HepG2 (cell line): ENCODE data around the gene TAL2. TPM values are rescaled to one million over a fixed set of nuclear protein-coding genes. Genes with fewer than 3 reads are reported as not detected.
A peak's percentile ranks its signal among the peaks of the same experiment; 100 is the strongest.

Experiments
- ATAC-seq: fragments of 200-7000 bp; cut with Tn5 transposase; 3 replicates; pipeline ENCODE4 v1.9.1; 2020; ENCODE audit warnings: mild to moderate bottlenecking, moderate library complexity
- BruUV-seq: library from RNA; stranded (reverse); fragments of 400-500 nt; replicated peaks from 2 replicates; lab custom pipeline; 2021; lab: Mats Ljungman, UMichigan
- CTCF ChIA-PET: fragments of 300-600 bp; formaldehyde crosslinking; extraction: SDS; loops from one replicate; lab custom pipeline; 2021; ENCODE audit warnings: low total read pairs, inconsistent platforms, low intra/inter-chr PET ratio; lab: Yijun Ruan, JAX
- POLR2A ChIA-PET: fragments of 350-600 bp; sonication (Branson Sonifier 250); formaldehyde crosslinking; loops from one replicate; lab custom pipeline; 2020; ENCODE audit warnings: antibody characterized with exemption, inconsistent platforms; lab: Yijun Ruan, JAX
- DNase-seq: peaks from one replicate; pipeline ENCODE4 v3.0.0-alpha.2; 2015; ENCODE audit warnings: low spot score
- FAIRE-seq: peaks from 3 replicates; lab custom pipeline; 2011; peaks lifted over from hg19 to GRCh38; lab: Jason Lieb, UNC
- H2AFZ ChIP-seq: one replicate; pipeline ENCODE4 v1.6.1; 2011; ENCODE audit warnings: low read length, inconsistent platforms
- H3K27ac ChIP-seq: fragments of 300-600 bp; 3 replicates; pipeline ENCODE4 v1.8.0; 2011; ENCODE audit warnings: mixed run types, mild to moderate bottlenecking, mixed read lengths, low read length, inconsistent platforms; ENCODE audit not compliant: insufficient read depth; ENCODE audit errors: extremely low read length
- H3K27me3 ChIP-seq, 2 experiments: fragments of 200-600 bp in 1 of 2; 2 replicates in 1 of 2; 3 replicates in 1 of 2; pipeline versions ENCODE4 v1.6.0 to v1.8.0; 2011; ENCODE audit warnings: low read length in 2 of 2, mild to moderate bottlenecking in 2 of 2, moderate library complexity in 2 of 2, inconsistent platforms in 1 of 2; ENCODE audit not compliant: insufficient read depth in 2 of 2, control insufficient read depth in 1 of 2
- H3K36me3 ChIP-seq, 2 experiments: fragments of 200-600 bp in 1 of 2; replicated peaks in 1 of 2; 2 replicates in 1 of 2; 3 replicates in 1 of 2; pipeline versions ENCODE4 v1.5.1 to v1.8.0; 2011; ENCODE audit warnings: low read length in 2 of 2, inconsistent platforms in 1 of 2; ENCODE audit not compliant: insufficient read depth in 2 of 2, control insufficient read depth in 1 of 2
- H3K4me1 ChIP-seq: 2 replicates; pipeline ENCODE4 v1.5.1; 2012; ENCODE audit warnings: low read length, inconsistent platforms; ENCODE audit not compliant: insufficient read depth
- H3K4me2 ChIP-seq: 2 replicates; pipeline ENCODE4 v1.6.0; 2011; ENCODE audit warnings: low read depth, low read length, inconsistent platforms
- H3K4me3 ChIP-seq, 3 experiments: fragments of 200-600 bp in 1 of 3; sonication (generic), shearing (Covaris generic) in 1 of 3; replicated peaks in 1 of 3; 2 replicates each; pipeline ENCODE4 v1.5.1; 2011 to 2016; ENCODE audit warnings: low read length in 3 of 3, inconsistent platforms in 2 of 3, low read depth in 2 of 3, mild to moderate bottlenecking in 2 of 3, control low read depth in 1 of 3, mixed read lengths in 1 of 3; ENCODE audit not compliant: insufficient read depth in 1 of 3
- H3K79me2 ChIP-seq: one replicate; pipeline ENCODE4 v1.6.1; 2011; ENCODE audit warnings: low read length, inconsistent platforms; ENCODE audit not compliant: insufficient read depth
- H3K9ac ChIP-seq: 2 replicates; pipeline ENCODE4 v1.6.0; 2011; ENCODE audit warnings: mild to moderate bottlenecking, low read depth, low read length, inconsistent platforms; ENCODE audit not compliant: insufficient read depth
- H3K9me3 ChIP-seq: 2 replicates; pipeline ENCODE4 v1.5.1; 2012; ENCODE audit warnings: mild to moderate bottlenecking, low read length
- H4K20me1 ChIP-seq: 2 replicates; pipeline ENCODE4 v1.6.0; 2011; ENCODE audit warnings: inconsistent platforms, mild to moderate bottlenecking, low read length, moderate library complexity; ENCODE audit not compliant: insufficient read depth
- CTCF ChIP-seq: sonication (generic); formaldehyde crosslinking; IDR thresholded peaks from 2 replicates; pipeline ENCODE4 v1.5.0; 2020; ENCODE audit warnings: mild to moderate bottlenecking, missing genetic modification reagents, moderate library complexity
- ELF1 ChIP-seq: sonication (generic); formaldehyde crosslinking; IDR thresholded peaks from 2 replicates; pipeline ENCODE4 v1.4.0; 2020; ENCODE audit warnings: missing genetic modification reagents
- IRX3 ChIP-seq: sonication (generic); formaldehyde crosslinking; IDR thresholded peaks from 2 replicates; pipeline ENCODE4 v1.8.1; 2023; ENCODE audit warnings: mild to moderate bottlenecking, low read depth, missing genetic modification reagents, borderline replicate concordance
- STAG1 ChIP-seq: sonication (generic); formaldehyde crosslinking; IDR thresholded peaks from 2 replicates; pipeline ENCODE4 v1.4.0; 2020; ENCODE audit warnings: missing genetic modification reagents
- ZBTB7B ChIP-seq: sonication (generic); formaldehyde crosslinking; IDR thresholded peaks from 2 replicates; pipeline ENCODE4 v1.4.0; 2020; ENCODE audit warnings: missing genetic modification reagents
- ZNF678 ChIP-seq: sonication (generic); formaldehyde crosslinking; IDR thresholded peaks from 2 replicates; pipeline ENCODE4 v1.4.0; 2020; ENCODE audit warnings: mild to moderate bottlenecking, missing genetic modification reagents
- WGBS: methylation state at CpG from one replicate; pipeline ENCODE4 v1.1.6; 2017; ENCODE audit warnings: low lambda C conversion rate; 5-methylcytosine and 5-hydroxymethylcytosine counted together
- in situ Hi-C: cut with HindIII; loops from 2 replicates; pipeline ENCODE4 v1.10.0; 2017; ENCODE audit warnings: low pct_unique_long_range_greater_than_20kb; ENCODE audit not compliant: extremely low pct_ligation_motif_present
- intact Hi-C: fragments of 100-400 bp; cut with micrococcal nuclease; formaldehyde crosslinking; loops from one replicate; pipeline ENCODE4 v1.10.0; 2022; ENCODE audit not compliant: unreplicated experiment
- polyA plus RNA-seq, 8 experiments: library from polyadenylated mRNA; depleted of rRNA in 3 of 8; stranded (reverse) in 7 of 8; unstranded in 1 of 8; fragments of >200 nt; fragmentation: Illumina TruSeq in 4 of 8; extraction: Trizol in 4 of 8; gene quantifications; 2 replicates each; pipeline versions ENCODE4 v1.2.1 to v1.2.3, GENCODE V29; 2011 to 2016; ENCODE audit warnings: low read depth in 4 of 8, missing spikeins in 1 of 8, mixed read lengths in 1 of 8; ENCODE audit not compliant: insufficient read depth in 1 of 8
- total RNA-seq, 5 experiments: library from RNA; depleted of rRNA; stranded (reverse); fragments of >200 nt; fragmentation: Illumina TruSeq; extraction: Trizol; gene quantifications; 2 replicates each; pipeline ENCODE4 v1.2.3, GENCODE V29; 2016; ENCODE audit warnings: low read depth in 1 of 5
- TF ChIP-seq, protein P1 (sequence below): sonication (generic); formaldehyde crosslinking; IDR thresholded peaks from 2 replicates; pipeline ENCODE4 v1.8.1; 2022; ENCODE audit warnings: low read depth, mild to moderate bottlenecking, missing genetic modification reagents

The TAL2 gene
- total and polyA plus RNA-seq, 2 of the 13 experiments (the other 11 are each of a cell fraction or from before 2014, with no cell fraction given) = 0.22 TPM; not detected in 1

DNA sequence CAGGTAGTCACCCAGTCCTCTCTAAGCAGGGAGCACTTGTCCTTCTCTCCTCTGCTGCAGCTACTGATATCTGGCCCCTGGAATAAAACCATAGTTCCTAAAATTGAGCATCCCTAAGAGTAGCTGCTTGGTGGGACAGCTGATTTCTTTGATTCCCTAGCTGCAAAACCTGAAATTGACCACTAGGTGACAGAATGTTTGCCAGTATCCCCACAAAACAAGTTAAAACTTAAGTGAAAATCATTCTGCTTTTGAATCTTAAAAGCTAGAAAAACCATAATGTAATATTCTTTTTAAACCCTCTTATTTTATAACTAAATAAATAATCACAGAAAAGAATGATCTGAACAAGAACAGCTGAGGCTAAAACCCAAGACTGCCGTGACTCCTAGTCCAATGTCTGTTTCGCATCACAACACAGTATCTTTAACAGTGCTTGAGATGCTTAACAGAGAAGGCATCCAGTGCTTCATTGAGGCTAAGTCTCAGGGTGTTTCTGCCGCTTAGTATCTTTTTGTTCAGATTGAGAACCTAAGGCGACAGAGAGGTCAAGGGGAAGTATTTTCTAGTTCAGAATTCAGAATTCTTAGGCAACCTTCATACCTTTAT, 24.4 kb upstream of the TAL2 start:
- H3K4me1 ChIP-seq = no peaks in the 10 kb centered on the region
- H3K9ac ChIP-seq = no peak overlapping the region
- H3K27ac ChIP-seq = no peak overlapping the region
- H3K9me3 ChIP-seq = peaks cover 5% of the 10 kb centered on the region; the same call in 1 of the 2 replicates
- no peaks in the 10 kb centered on the region for H3K36me3 ChIP-seq
- intact Hi-C loops = loop anchor here (5.0 kb wide), 1 partner anchor 79 kb away; no protein-coding TSS in a partner anchor
- FAIRE-seq = peak; percentile 34
- BruUV-seq = no TSS peak
- no peak overlapping the region for H2AFZ ChIP-seq
- H4K20me1 ChIP-seq = no peaks in the 10 kb centered on the region
- no peak overlapping the region for H3K4me2 ChIP-seq
- H3K79me2 ChIP-seq = no peaks in the 10 kb centered on the region
- no peak overlapping the region for H3K4me3 ChIP-seq
- no peaks in the 10 kb centered on the region for H3K27me3 ChIP-seq
- ATAC-seq = peak; percentile 28; the same call in 1 of the 3 replicates
- ChIA-PET POLR2A (no interaction called here), CTCF (interaction anchor here (1.7 kb wide), 1 partner anchor 81 kb away, joined by 4 read pairs; no protein-coding TSS in a partner anchor)
- TF ChIP-seq STAG1 (peak; percentile 22; the same call in 1 of the 2 replicates), CTCF (peak; percentile 29; the same call in 1 of the 2 replicates), IRX3 (CRISPR knock-in tag) (no peak), ZNF678 (CRISPR knock-in tag) (no peak), ZBTB7B (CRISPR knock-in tag) (no peak), ELF1 (CRISPR knock-in tag) (no peak)
- TF ChIP-seq, protein P1, sequence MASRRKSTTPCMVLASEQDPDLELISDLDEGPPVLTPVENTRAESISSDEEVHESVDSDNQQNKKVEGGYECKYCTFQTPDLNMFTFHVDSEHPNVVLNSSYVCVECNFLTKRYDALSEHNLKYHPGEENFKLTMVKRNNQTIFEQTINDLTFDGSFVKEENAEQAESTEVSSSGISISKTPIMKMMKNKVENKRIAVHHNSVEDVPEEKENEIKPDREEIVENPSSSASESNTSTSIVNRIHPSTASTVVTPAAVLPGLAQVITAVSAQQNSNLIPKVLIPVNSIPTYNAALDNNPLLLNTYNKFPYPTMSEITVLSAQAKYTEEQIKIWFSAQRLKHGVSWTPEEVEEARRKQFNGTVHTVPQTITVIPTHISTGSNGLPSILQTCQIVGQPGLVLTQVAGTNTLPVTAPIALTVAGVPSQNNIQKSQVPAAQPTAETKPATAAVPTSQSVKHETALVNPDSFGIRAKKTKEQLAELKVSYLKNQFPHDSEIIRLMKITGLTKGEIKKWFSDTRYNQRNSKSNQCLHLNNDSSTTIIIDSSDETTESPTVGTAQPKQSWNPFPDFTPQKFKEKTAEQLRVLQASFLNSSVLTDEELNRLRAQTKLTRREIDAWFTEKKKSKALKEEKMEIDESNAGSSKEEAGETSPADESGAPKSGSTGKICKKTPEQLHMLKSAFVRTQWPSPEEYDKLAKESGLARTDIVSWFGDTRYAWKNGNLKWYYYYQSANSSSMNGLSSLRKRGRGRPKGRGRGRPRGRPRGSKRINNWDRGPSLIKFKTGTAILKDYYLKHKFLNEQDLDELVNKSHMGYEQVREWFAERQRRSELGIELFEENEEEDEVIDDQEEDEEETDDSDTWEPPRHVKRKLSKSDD (CRISPR knock-in tag) = no peak
- 97% methylated on average over 4 of the region's 4 CpGs for WGBS
- in situ Hi-C loops = no loop called here
- DNase-seq = no peak
